A549 (cell line): ENCODE results near the gene RALGAPA1. TPM values are rescaled to one million over a fixed set of nuclear protein-coding genes. Genes with fewer than 3 reads are reported as not detected.
"Not testable (repeated sequence)": the region's sequence is repeated elsewhere in the genome, so short reads cannot be mapped to it uniquely, and the experiment has no call there.

Experiments
- ATAC-seq, 2 experiments: fragments of 200-7000 bp in 1 of 2; fragments of >200 bp in 1 of 2; cut with Nextera tagmentation in 1 of 2; cut with Tn5 transposase in 1 of 2; 3 replicates each; pipeline versions ENCODE4 v1.8.0 to v1.9.1; 2018 to 2020; ENCODE audit warnings: mild to moderate bottlenecking in 1 of 2, moderate library complexity in 1 of 2
- CTCF ChIA-PET: fragments of 300-600 bp; sonication (Branson Sonifier 250); formaldehyde crosslinking; extraction: SDS; loops from one replicate; lab custom pipeline; 2021; ENCODE audit warnings: antibody characterized with exemption, inconsistent platforms; lab: Yijun Ruan, JAX
- POLR2A ChIA-PET: fragments of 350-600 bp; formaldehyde crosslinking; extraction: SDS; loops from one replicate; lab custom pipeline; 2021; ENCODE audit warnings: antibody characterized with exemption, inconsistent platforms; lab: Yijun Ruan, JAX
- DNase-seq, 2 experiments: peaks; one replicate each; pipeline versions ENCODE4 v3.0.0 to v3.0.0-alpha.2; 2011 to 2016; ENCODE audit warnings: low read depth in 1 of 2, low spot score in 1 of 2
- FAIRE-seq: peaks from 2 replicates; lab custom pipeline; 2011; peaks lifted over from hg19 to GRCh38; lab: Jason Lieb, UNC
- H3K27ac ChIP-seq, 2 experiments: fragments of >200 bp; sonication (Bioruptor Twin); formaldehyde crosslinking; 3 replicates each; pipeline ENCODE4 v1.5.1; 2016 to 2017
- H3K4me1 ChIP-seq: fragments of >200 bp; sonication (Bioruptor Twin); formaldehyde crosslinking; 3 replicates; pipeline ENCODE4 v1.6.1; 2016
- H3K4me2 ChIP-seq: fragments of >200 bp; sonication (Bioruptor Twin); formaldehyde crosslinking; 3 replicates; pipeline ENCODE4 v1.6.1; 2016
- H3K4me3 ChIP-seq: fragments of >200 bp; sonication (Bioruptor Twin); formaldehyde crosslinking; 3 replicates; pipeline ENCODE4 v1.5.1; 2016
- H3K9me3 ChIP-seq: fragments of >200 bp; sonication (Bioruptor Twin); formaldehyde crosslinking; 3 replicates; pipeline ENCODE4 v1.6.1; 2016
- ATOH8 ChIP-seq: fragments of 250-450 bp; sonication (Bioruptor Pico); IDR thresholded peaks from 2 replicates; pipeline ENCODE4 v1.5.0; 2020; ENCODE audit warnings: low read depth, mild to moderate bottlenecking, moderate library complexity
- BCL3 ChIP-seq: fragments of >200 bp; sonication (Bioruptor Twin); formaldehyde crosslinking; IDR thresholded peaks from 3 replicates; pipeline ENCODE4 v1.6.1; 2016
- BHLHE40 ChIP-seq: IDR thresholded peaks from 2 replicates; pipeline ENCODE4 v1.6.1; 2012; ENCODE audit warnings: low read depth, low read length, inconsistent platforms
- CBX8 ChIP-seq: fragments of 200-600 bp; sonication (generic); IDR thresholded peaks from 2 replicates; pipeline ENCODE4 v1.6.1; 2016
- CHD4 ChIP-seq: fragments of 200-600 bp; sonication (generic); IDR thresholded peaks from 2 replicates; pipeline ENCODE4 v1.6.1; 2016; ENCODE audit warnings: antibody characterized with exemption, mild to moderate bottlenecking, borderline replicate concordance
- CTCF ChIP-seq: fragments of >200 bp; sonication (Bioruptor Twin); formaldehyde crosslinking; IDR thresholded peaks from 3 replicates; pipeline ENCODE4 v1.5.1; 2016
- EHF ChIP-seq: fragments of 250-450 bp; sonication (Bioruptor Pico); IDR thresholded peaks from 2 replicates; pipeline ENCODE4 v1.5.0; 2020; ENCODE audit warnings: mild to moderate bottlenecking
- ESRRA ChIP-seq: fragments of 150-350 bp; IDR thresholded peaks from 2 replicates; pipeline ENCODE4 v1.6.1; 2014; ENCODE audit warnings: mild to moderate bottlenecking, low read length, borderline replicate concordance
- FOSB ChIP-seq: fragments of 250-450 bp; sonication (Bioruptor Pico); IDR thresholded peaks from 2 replicates; pipeline ENCODE4 v1.5.0; 2020; ENCODE audit warnings: mild to moderate bottlenecking, moderate library complexity
- FOSL2 ChIP-seq, 2 experiments: fragments of 450-650 bp in 1 of 2; fragments of >200 bp in 1 of 2; sonication (Bioruptor Twin) in 1 of 2; formaldehyde crosslinking; IDR thresholded peaks; 2 replicates each; pipeline versions ENCODE4 v1.5.0 to v1.6.1; 2016 to 2020; ENCODE audit warnings: mild to moderate bottlenecking in 1 of 2, moderate library complexity in 1 of 2
- FOXS1 ChIP-seq: fragments of 250-450 bp; sonication (Bioruptor Pico); IDR thresholded peaks from 2 replicates; pipeline ENCODE4 v1.5.0; 2020; ENCODE audit warnings: mild to moderate bottlenecking, moderate library complexity
- HEYL ChIP-seq: fragments of 250-450 bp; sonication (Bioruptor Pico); IDR thresholded peaks from 2 replicates; pipeline ENCODE4 v1.8.0; 2021; ENCODE audit warnings: mild to moderate bottlenecking, moderate library complexity
- HMGXB4 ChIP-seq: fragments of 250-450 bp; sonication (Bioruptor Pico); IDR thresholded peaks from 2 replicates; pipeline ENCODE4 v1.5.0; 2021; ENCODE audit warnings: mild to moderate bottlenecking, moderate library complexity, borderline replicate concordance
- HOXB13 ChIP-seq: fragments of 250-450 bp; sonication (Bioruptor Pico); IDR thresholded peaks from 2 replicates; pipeline ENCODE4 v1.5.0; 2020; ENCODE audit warnings: low read depth, mild to moderate bottlenecking, moderate library complexity
- HOXB5 ChIP-seq: fragments of 250-450 bp; sonication (Bioruptor Pico); IDR thresholded peaks from 2 replicates; pipeline ENCODE4 v1.5.0; 2020; ENCODE audit warnings: mild to moderate bottlenecking, moderate library complexity
- JUN ChIP-seq, 2 experiments: fragments of >200 bp; sonication (Bioruptor Twin); formaldehyde crosslinking; IDR thresholded peaks; 2 replicates in 1 of 2; 3 replicates in 1 of 2; pipeline ENCODE4 v1.6.1; 2016 to 2017
- KDM1A ChIP-seq: fragments of 200-600 bp; sonication (generic); IDR thresholded peaks from 2 replicates; pipeline ENCODE4 v1.6.1; 2016; ENCODE audit warnings: low read depth, mild to moderate bottlenecking
- KDM5A ChIP-seq: fragments of 200-600 bp; sonication (generic); IDR thresholded peaks from 2 replicates; pipeline ENCODE4 v1.6.1; 2016; ENCODE audit warnings: antibody characterized with exemption, mild to moderate bottlenecking
- NFE2L2 ChIP-seq: fragments of 150-350 bp; conservative IDR thresholded peaks from 2 replicates; pipeline ENCODE4 v1.6.1; 2014; ENCODE audit warnings: low read length
- NPAS2 ChIP-seq: fragments of 250-450 bp; sonication (Bioruptor Pico); IDR thresholded peaks from 2 replicates; pipeline ENCODE4 v1.8.0; 2022; ENCODE audit warnings: mild to moderate bottlenecking, moderate library complexity, borderline replicate concordance
- PHF8 ChIP-seq: fragments of 200-600 bp; sonication (generic); IDR thresholded peaks from 2 replicates; pipeline ENCODE4 v1.6.1; 2016; ENCODE audit warnings: low read depth, mild to moderate bottlenecking, antibody characterized with exemption, moderate library complexity, borderline replicate concordance
- POLR2A ChIP-seq: IDR thresholded peaks from 2 replicates; pipeline ENCODE4 v1.6.1; 2012; ENCODE audit warnings: mild to moderate bottlenecking, low read length
- RARB ChIP-seq: fragments of 250-450 bp; sonication (Bioruptor Pico); IDR thresholded peaks from 2 replicates; pipeline ENCODE4 v1.8.0; 2021; ENCODE audit warnings: mild to moderate bottlenecking, moderate library complexity
- SREBF2 ChIP-seq: fragments of 450-650 bp; IDR thresholded peaks from 2 replicates; pipeline ENCODE4 v1.6.1; 2014; ENCODE audit warnings: mild to moderate bottlenecking, moderate library complexity
- ZC3H11A ChIP-seq: fragments of 450-650 bp; IDR thresholded peaks from 2 replicates; pipeline ENCODE4 v1.6.1; 2014; ENCODE audit warnings: antibody characterized with exemption, mild to moderate bottlenecking
- ZNF302 ChIP-seq: fragments of 250-450 bp; sonication (Bioruptor Pico); IDR thresholded peaks from 2 replicates; pipeline ENCODE4 v1.9.0; 2021; ENCODE audit warnings: inconsistent platforms, mild to moderate bottlenecking, moderate library complexity
- ZSCAN20 ChIP-seq: fragments of 250-450 bp; sonication (Bioruptor Pico); IDR thresholded peaks from 2 replicates; pipeline ENCODE4 v1.8.0; 2022; ENCODE audit warnings: mild to moderate bottlenecking, moderate library complexity
- WGBS: methylation state at CpG from one replicate; pipeline ENCODE4 v1.1.6; 2017; ENCODE audit errors: missing lambda C conversion rate; 5-methylcytosine and 5-hydroxymethylcytosine counted together
- polyA plus RNA-seq, 4 experiments: library from polyadenylated mRNA; depleted of rRNA in 3 of 4; stranded (reverse); fragments of >200 nt; fragmentation: RNase III in 1 of 4; extraction: RNeasy Plus Mini Kit Qiagen cat#74134 plus additional on column Dnase treatment in 1 of 4; gene quantifications; 2 replicates in 3 of 4; 3 replicates in 1 of 4; pipeline ENCODE4 v1.2.3, GENCODE V29; 2011 to 2017
- TF ChIP-seq, protein P1 (sequence below): IDR thresholded peaks from 2 replicates; pipeline ENCODE4 v1.6.1; 2012

Gene RALGAPA1
- polyA plus RNA-seq, 2 of the 4 experiments (the other 2 are of a cell fraction): 8.2 to 17.1 TPM

GRCh38 chr14:35594616-35595015 lies 214.5 kb downstream of the RALGAPA1 start:
- Histone ChIP-seq H3K9me3 (no peaks in the 10 kb centered on the region), H3K4me3 (no peak overlapping the region), H3K4me2 (no peak overlapping the region), H3K27ac (no peak overlapping the region), H3K4me1 (peaks cover under 1% of the 10 kb centered on the region; the same call in 1 of the 3 replicates)
- POLR2A ChIA-PET: no interaction called here
- no peak for FAIRE-seq
- CTCF ChIA-PET: interaction anchor here (0.7 kb wide), 1 partner anchor 10 kb away, joined by 3 read pairs; no protein-coding TSS in a partner anchor
- 98% methylated on average over 2 of the region's 2 CpGs for WGBS
- no peak for ATAC-seq
- no peak for DNase-seq
- TF ChIP-seq ZNF302 (CRISPR knock-in tag): no peak
- TF ChIP-seq BCL3: no peak
- no peak for TF ChIP-seq ZC3H11A
- no peak for TF ChIP-seq ZSCAN20 (CRISPR knock-in tag)
- no peak for TF ChIP-seq ESRRA
- no peak for TF ChIP-seq PHF8
- no peak for TF ChIP-seq RARB
- TF ChIP-seq HOXB5 (CRISPR knock-in tag): no peak
- TF ChIP-seq KDM5A: no peak
- no peak for TF ChIP-seq NPAS2
- TF ChIP-seq FOSL2 (IDR thresholded peaks at IDR 0.05): no peak
- no peak for TF ChIP-seq FOSL2 (CRISPR knock-in tag; IDR thresholded peaks at IDR 0.05)
- no peak for TF ChIP-seq ATOH8 (CRISPR knock-in tag)
- no peak for TF ChIP-seq CHD4
- TF ChIP-seq HOXB13: no peak
- TF ChIP-seq CBX8: no peak
- no peak for TF ChIP-seq FOSB (CRISPR knock-in tag)
- TF ChIP-seq, protein P1, sequence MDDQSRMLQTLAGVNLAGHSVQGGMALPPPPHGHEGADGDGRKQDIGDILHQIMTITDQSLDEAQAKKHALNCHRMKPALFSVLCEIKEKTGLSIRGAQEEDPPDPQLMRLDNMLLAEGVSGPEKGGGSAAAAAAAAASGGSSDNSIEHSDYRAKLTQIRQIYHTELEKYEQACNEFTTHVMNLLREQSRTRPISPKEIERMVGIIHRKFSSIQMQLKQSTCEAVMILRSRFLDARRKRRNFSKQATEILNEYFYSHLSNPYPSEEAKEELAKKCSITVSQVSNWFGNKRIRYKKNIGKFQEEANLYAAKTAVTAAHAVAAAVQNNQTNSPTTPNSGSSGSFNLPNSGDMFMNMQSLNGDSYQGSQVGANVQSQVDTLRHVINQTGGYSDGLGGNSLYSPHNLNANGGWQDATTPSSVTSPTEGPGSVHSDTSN: no peak
- TF ChIP-seq NFE2L2: no peak
- TF ChIP-seq KDM1A: no peak

DNA sequence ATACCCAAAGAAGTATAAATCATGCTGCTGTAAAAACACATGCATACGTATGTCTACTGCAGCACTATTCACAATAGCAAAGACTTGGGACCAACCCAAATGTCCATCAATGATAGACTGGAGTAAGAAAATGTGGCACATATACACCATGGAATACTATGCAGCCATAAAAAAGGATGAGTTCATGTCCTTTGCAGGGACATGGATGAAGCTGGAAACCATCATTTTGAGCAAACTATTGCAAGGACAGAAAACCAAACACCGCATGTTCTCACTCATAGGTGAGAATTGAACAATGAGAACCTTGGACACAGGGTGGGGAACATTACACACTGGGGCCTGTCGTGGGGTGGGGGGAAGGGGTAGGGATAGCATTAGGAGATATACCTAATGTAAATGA lies 221.7 kb downstream of the RALGAPA1 start:
- ATAC-seq, H3K9me3 ChIP-seq, H3K4me1 ChIP-seq, H3K4me2 ChIP-seq, POLR2A ChIA-PET, FAIRE-seq, DNase-seq, CTCF ChIA-PET, H3K27ac ChIP-seq, H3K4me3 ChIP-seq: not testable (repeated sequence)
- WGBS: 79% methylated on average over 3 of the region's 3 CpGs

DNA sequence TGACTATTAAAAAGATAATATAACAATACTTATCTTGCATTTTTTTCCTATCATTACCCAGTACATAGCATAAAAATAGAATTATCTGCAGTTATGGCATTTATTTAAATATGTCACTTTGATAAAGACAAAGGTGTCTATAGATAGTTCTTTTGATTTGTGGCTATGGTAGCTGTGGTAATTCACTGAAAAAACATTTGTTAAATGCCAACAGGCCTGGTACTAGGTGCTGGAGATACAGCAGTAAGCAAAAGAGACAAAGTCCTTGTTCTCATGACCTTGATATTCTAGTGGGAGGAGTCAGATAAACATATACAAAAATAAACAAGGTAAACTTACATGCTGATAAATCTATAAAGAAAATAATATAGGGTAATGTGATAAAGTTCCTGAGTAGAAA lies 230.5 kb downstream of the RALGAPA1 start:
- TF ChIP-seq HOXB13: no peak
- TF ChIP-seq CHD4: no peak
- no peak for TF ChIP-seq ZC3H11A
- TF ChIP-seq FOXS1: no peak
- TF ChIP-seq CTCF: no peak
- TF ChIP-seq, protein P1: no peak
- no peak for TF ChIP-seq KDM5A
- no peak for TF ChIP-seq HMGXB4
- TF ChIP-seq NPAS2: no peak
- TF ChIP-seq EHF: no peak
- TF ChIP-seq HEYL (CRISPR knock-in tag): no peak
- no peak for TF ChIP-seq POLR2A
- no peak for TF ChIP-seq BHLHE40
- TF ChIP-seq JUN (IDR thresholded peaks at IDR 0.05): no peak
- TF ChIP-seq SREBF2: no peak
- no peak for DNase-seq
- no peak for FAIRE-seq
- Histone ChIP-seq H3K27ac (no peak overlapping the region), H3K4me3 (no peak overlapping the region), H3K4me2 (no peak overlapping the region), H3K9me3 (no peaks in the 10 kb centered on the region), H3K4me1 (no peaks in the 10 kb centered on the region)
- ChIA-PET POLR2A (no interaction called here), CTCF (interaction anchor here (0.7 kb wide), 1 partner anchor 221 kb away, joined by 3 read pairs; no protein-coding TSS in a partner anchor)
- ATAC-seq: no peak
